Ascending aorta (tissue), 2 donors: ENCODE measurements around the gene KRTAP3-1. TPM values are rescaled to one million over a fixed set of nuclear protein-coding genes. Genes with fewer than 3 reads are reported as not detected.

Experiments used
- DNase-seq, 2 donors: peaks; one replicate each; pipeline ENCODE4 v3.0.0-alpha.2; 2019; ENCODE audit warnings: low spot score in 2 of 2
- H3K27ac ChIP-seq, 2 donors: fragments of 200-600 bp; sonication (generic); one replicate each; pipeline ENCODE4 v1.5.1; 2016 to 2017; ENCODE audit warnings: mild to moderate bottlenecking in 1 of 2
- H3K27me3 ChIP-seq: fragments of 200-600 bp; sonication (generic); one replicate; pipeline ENCODE4 v1.5.1; 2017
- H3K36me3 ChIP-seq, 2 donors: fragments of 200-600 bp; sonication (generic); one replicate each; pipeline ENCODE4 v1.5.1; 2016
- H3K4me1 ChIP-seq, 2 donors: fragments of 200-600 bp; sonication (generic); one replicate each; pipeline ENCODE4 v1.5.1; 2016 to 2017; ENCODE audit warnings: mild to moderate bottlenecking in 1 of 2
- H3K4me3 ChIP-seq, 2 donors: fragments of 200-600 bp; sonication (generic); one replicate each; pipeline ENCODE4 v1.5.1; 2016 to 2017; ENCODE audit warnings: mild to moderate bottlenecking in 1 of 2
- H3K9me3 ChIP-seq, 2 donors: fragments of 200-600 bp; sonication (generic); one replicate each; pipeline ENCODE4 v1.5.1; 2016
- CTCF ChIP-seq, 3 experiments: fragments of 200-600 bp in 2 of 3; fragments of 450-650 bp in 1 of 3; sonication (generic) in 2 of 3; IDR thresholded peaks; one replicate each; pipeline ENCODE4 v1.5.1; 2016 to 2019; ENCODE audit warnings: antibody characterized with exemption in 3 of 3, mild to moderate bottlenecking in 1 of 3, moderate library complexity in 1 of 3
- intact Hi-C: fragments of 100-400 bp; cut with DNase I; formaldehyde crosslinking; loops from one replicate; pipeline ENCODE4 v1.15.1; 2023
- total RNA-seq: library from RNA; depleted of rRNA; stranded (reverse); fragments of >200 nt; gene quantifications from one replicate; pipeline ENCODE4 v1.1.0, GENCODE V29; 2016

Gene KRTAP3-1
- total RNA-seq, 1 donor from 2014 or later: not detected

GRCh38 chr17:40981115-40981514 lies 27.8 kb downstream of the KRTAP3-1 start:
- Histone ChIP-seq H3K9me3 (no peaks in the 10 kb centered on the region), H3K36me3 (no peaks in the 10 kb centered on the region), H3K27ac (no peak overlapping the region), H3K27me3 (no peaks in the 10 kb centered on the region), H3K4me1 (no peaks in the 10 kb centered on the region), H3K4me3 (no peak overlapping the region)
- TF ChIP-seq CTCF (IDR thresholded peaks at IDR 0.05): no peak
- DNase-seq: no peak
- intact Hi-C loops: no loop called here

- Histone ChIP-seq H3K36me3 (no peaks in the 10 kb centered on the region), H3K9me3 (no peaks in the 10 kb centered on the region), H3K4me1 (no peaks in the 10 kb centered on the region), H3K27ac (no peak overlapping the region), H3K27me3 (no peaks in the 10 kb centered on the region), H3K4me3 (no peak overlapping the region)
- DNase-seq: no peak
- intact Hi-C loops: no loop called here
- TF ChIP-seq CTCF (IDR thresholded peaks at IDR 0.05): no peak
Measured at GRCh38 chr17:40980596-40980995, 28.3 kb downstream of the KRTAP3-1 start.

GRCh38 chr17:40980117-40980516 lies 28.8 kb downstream of the KRTAP3-1 start:
- intact Hi-C loops: no loop called here
- H3K27ac ChIP-seq: no peak overlapping the region
- TF ChIP-seq CTCF (IDR thresholded peaks at IDR 0.05): no peak

GRCh38 chr17:40978575-40979151 lies 30.3 kb downstream of the KRTAP3-1 start:
- no peaks in the 10 kb centered on the region for H3K4me1 ChIP-seq
- no peak for DNase-seq
- no peak for TF ChIP-seq CTCF (IDR thresholded peaks at IDR 0.05)
- no peaks in the 10 kb centered on the region for H3K9me3 ChIP-seq
- H3K36me3 ChIP-seq: no peaks in the 10 kb centered on the region
- intact Hi-C loops: no loop called here
- no peak overlapping the region for H3K27ac ChIP-seq
- no peak overlapping the region for H3K4me3 ChIP-seq
- no peaks in the 10 kb centered on the region for H3K27me3 ChIP-seq

More at GRCh38 chr17:40980117-40980516, 28.8 kb downstream of the KRTAP3-1 start:
- no peaks in the 10 kb centered on the region for H3K36me3 ChIP-seq
- H3K9me3 ChIP-seq: no peaks in the 10 kb centered on the region
- H3K27me3 ChIP-seq: no peaks in the 10 kb centered on the region
- no peak for DNase-seq
- H3K4me1 ChIP-seq: no peaks in the 10 kb centered on the region
- H3K4me3 ChIP-seq: no peak overlapping the region

GRCh38 chr17:40975516-40975915 lies 33.4 kb downstream of the KRTAP3-1 start:
- Histone ChIP-seq H3K9me3 (no peaks in the 10 kb centered on the region), H3K4me1 (no peaks in the 10 kb centered on the region), H3K36me3 (no peaks in the 10 kb centered on the region), H3K4me3 (no peak overlapping the region), H3K27me3 (no peaks in the 10 kb centered on the region), H3K27ac (no peak overlapping the region)
- intact Hi-C loops: no loop called here
- DNase-seq: no peak
- no peak for TF ChIP-seq CTCF (IDR thresholded peaks at IDR 0.05)

- no peak for DNase-seq
- TF ChIP-seq CTCF (IDR thresholded peaks at IDR 0.05): no peak
- Histone ChIP-seq H3K4me3 (no peak overlapping the region), H3K27me3 (no peaks in the 10 kb centered on the region), H3K36me3 (no peaks in the 10 kb centered on the region), H3K9me3 (no peaks in the 10 kb centered on the region), H3K27ac (no peak overlapping the region), H3K4me1 (no peaks in the 10 kb centered on the region)
- intact Hi-C loops: no loop called here
Measured at GRCh38 chr17:40974366-40974765, 34.6 kb downstream of the KRTAP3-1 start.
